Mammary epithelial cell (primary cell): ENCODE data around the gene ALPK3.

Experiments
- EZH2 ChIP-seq: IDR thresholded peaks from 2 replicates; pipeline ENCODE4 v1.6.1; 2012; ENCODE audit warnings: low read length, inconsistent platforms, borderline replicate concordance
- TF ChIP-seq, protein P1 (sequence below), 2 donors: IDR thresholded peaks in 1 of 2; conservative IDR thresholded peaks in 1 of 2; 2 replicates each; pipeline ENCODE4 v1.5.1; 2011 to 2012; ENCODE audit warnings: inconsistent platforms in 2 of 2, low read length in 2 of 2, mild to moderate bottlenecking in 2 of 2, control low read depth in 1 of 2, low read depth in 1 of 2; ENCODE audit not compliant: insufficient read depth in 1 of 2; ENCODE audit errors: extremely low read depth in 1 of 2

GRCh38 chr15:84880822-84881519 is 63.8 kb downstream of the ALPK3 start:
- TF ChIP-seq, protein P1, sequence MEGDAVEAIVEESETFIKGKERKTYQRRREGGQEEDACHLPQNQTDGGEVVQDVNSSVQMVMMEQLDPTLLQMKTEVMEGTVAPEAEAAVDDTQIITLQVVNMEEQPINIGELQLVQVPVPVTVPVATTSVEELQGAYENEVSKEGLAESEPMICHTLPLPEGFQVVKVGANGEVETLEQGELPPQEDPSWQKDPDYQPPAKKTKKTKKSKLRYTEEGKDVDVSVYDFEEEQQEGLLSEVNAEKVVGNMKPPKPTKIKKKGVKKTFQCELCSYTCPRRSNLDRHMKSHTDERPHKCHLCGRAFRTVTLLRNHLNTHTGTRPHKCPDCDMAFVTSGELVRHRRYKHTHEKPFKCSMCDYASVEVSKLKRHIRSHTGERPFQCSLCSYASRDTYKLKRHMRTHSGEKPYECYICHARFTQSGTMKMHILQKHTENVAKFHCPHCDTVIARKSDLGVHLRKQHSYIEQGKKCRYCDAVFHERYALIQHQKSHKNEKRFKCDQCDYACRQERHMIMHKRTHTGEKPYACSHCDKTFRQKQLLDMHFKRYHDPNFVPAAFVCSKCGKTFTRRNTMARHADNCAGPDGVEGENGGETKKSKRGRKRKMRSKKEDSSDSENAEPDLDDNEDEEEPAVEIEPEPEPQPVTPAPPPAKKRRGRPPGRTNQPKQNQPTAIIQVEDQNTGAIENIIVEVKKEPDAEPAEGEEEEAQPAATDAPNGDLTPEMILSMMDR (conservative IDR thresholded peaks at IDR 0.05 in 1 of 2, IDR thresholded peaks at IDR 0.05 in 1 of 2; ENCODE audit: extremely low read depth in 1 of 2, insufficient read depth in 1 of 2, low read depth in 1 of 2, low read length in 2 of 2) = no peak
- TF ChIP-seq EZH2 = no peak
